Measurements from ENCODE around the gene PNLIPRP1. TPM values are rescaled to one million over a fixed set of nuclear protein-coding genes. Genes with fewer than 3 reads are reported as not detected.

PNLIPRP1 gene
- total and polyA plus RNA-seq, 10 of the 15 experiments (the other 5 are each of a cell fraction or from before 2014, with no cell fraction given) = 0.74 TPM; not detected in 9

DNA sequence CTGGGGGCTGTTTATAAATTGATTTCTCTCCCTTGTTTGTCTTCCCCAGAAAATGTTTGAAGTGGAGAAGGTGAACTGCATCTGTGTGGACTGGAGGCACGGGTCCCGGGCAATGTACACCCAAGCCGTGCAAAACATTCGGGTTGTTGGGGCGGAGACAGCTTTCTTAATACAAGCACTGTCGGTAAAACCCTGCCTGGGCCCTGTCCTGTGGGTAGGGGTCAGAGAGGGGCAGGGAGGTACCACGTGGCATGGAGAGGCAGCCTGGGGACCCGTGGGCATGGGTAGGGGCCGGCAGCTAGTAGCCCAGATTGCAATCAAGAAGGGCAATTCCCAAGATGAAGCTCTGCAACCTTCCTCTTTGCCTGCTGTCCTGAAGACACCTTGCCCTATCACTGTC is 36.1 kb downstream of the PNLIPRP1 start:
- DNase-seq (ENCODE audit: low read depth, low spot score) = no peak
- no peaks in the 10 kb centered on the region for H3K36me3 ChIP-seq (ENCODE audit: control insufficient read depth in 2 of 2, insufficient read depth in 2 of 2, low read length in 1 of 2)
- H4K20me1 ChIP-seq (ENCODE audit: control insufficient read depth, insufficient read depth) = no peaks in the 10 kb centered on the region
- FAIRE-seq = no peak
- intact Hi-C loops (cut with micrococcal nuclease; ENCODE audit: unreplicated experiment) (no loop called here), in situ Hi-C loops (cut with MboI) (no loop called here)
- 29% methylated on average over 9 of the region's 9 CpGs for WGBS (ENCODE audit: insufficient coverage, insufficient replicate concordance, low lambda C conversion rate, missing lambda C conversion rate)
- H2AFZ ChIP-seq (ENCODE audit: control insufficient read depth, low read depth, low read length) = no peak overlapping the region
- no peak overlapping the region for H3K4me3 ChIP-seq
- no peaks in the 10 kb centered on the region for H3K4me1 ChIP-seq (ENCODE audit: control insufficient read depth, insufficient read depth, low read length)
- TF ChIP-seq, protein P1, sequence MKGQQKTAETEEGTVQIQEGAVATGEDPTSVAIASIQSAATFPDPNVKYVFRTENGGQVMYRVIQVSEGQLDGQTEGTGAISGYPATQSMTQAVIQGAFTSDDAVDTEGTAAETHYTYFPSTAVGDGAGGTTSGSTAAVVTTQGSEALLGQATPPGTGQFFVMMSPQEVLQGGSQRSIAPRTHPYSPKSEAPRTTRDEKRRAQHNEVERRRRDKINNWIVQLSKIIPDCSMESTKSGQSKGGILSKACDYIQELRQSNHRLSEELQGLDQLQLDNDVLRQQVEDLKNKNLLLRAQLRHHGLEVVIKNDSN (IDR thresholded peaks at IDR 0.05; ENCODE audit: borderline replicate concordance, extremely low read length, insufficient read depth, low read depth, low read length) = no peak
- TF ChIP-seq NFYA (IDR thresholded peaks at IDR 0.05; ENCODE audit: borderline replicate concordance, low read depth, low read length) (no peak), CBX5 (IDR thresholded peaks at IDR 0.05; ENCODE audit: low read depth) (no peak), JUND (IDR thresholded peaks at IDR 0.05; ENCODE audit: low read depth, low read length) (no peak), CHD4 (IDR thresholded peaks at IDR 0.05) (no peak)
- TF ChIP-seq, protein P2, sequence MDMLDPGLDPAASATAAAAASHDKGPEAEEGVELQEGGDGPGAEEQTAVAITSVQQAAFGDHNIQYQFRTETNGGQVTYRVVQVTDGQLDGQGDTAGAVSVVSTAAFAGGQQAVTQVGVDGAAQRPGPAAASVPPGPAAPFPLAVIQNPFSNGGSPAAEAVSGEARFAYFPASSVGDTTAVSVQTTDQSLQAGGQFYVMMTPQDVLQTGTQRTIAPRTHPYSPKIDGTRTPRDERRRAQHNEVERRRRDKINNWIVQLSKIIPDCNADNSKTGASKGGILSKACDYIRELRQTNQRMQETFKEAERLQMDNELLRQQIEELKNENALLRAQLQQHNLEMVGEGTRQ (IDR thresholded peaks at IDR 0.05; ENCODE audit: borderline replicate concordance, low read depth, low read length) = no peak
- TF ChIP-seq, protein P3, sequence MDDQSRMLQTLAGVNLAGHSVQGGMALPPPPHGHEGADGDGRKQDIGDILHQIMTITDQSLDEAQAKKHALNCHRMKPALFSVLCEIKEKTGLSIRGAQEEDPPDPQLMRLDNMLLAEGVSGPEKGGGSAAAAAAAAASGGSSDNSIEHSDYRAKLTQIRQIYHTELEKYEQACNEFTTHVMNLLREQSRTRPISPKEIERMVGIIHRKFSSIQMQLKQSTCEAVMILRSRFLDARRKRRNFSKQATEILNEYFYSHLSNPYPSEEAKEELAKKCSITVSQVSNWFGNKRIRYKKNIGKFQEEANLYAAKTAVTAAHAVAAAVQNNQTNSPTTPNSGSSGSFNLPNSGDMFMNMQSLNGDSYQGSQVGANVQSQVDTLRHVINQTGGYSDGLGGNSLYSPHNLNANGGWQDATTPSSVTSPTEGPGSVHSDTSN (IDR thresholded peaks at IDR 0.05; ENCODE audit: insufficient replicate concordance, low read depth, low read length) = no peak
- TF ChIP-seq, protein P4, sequence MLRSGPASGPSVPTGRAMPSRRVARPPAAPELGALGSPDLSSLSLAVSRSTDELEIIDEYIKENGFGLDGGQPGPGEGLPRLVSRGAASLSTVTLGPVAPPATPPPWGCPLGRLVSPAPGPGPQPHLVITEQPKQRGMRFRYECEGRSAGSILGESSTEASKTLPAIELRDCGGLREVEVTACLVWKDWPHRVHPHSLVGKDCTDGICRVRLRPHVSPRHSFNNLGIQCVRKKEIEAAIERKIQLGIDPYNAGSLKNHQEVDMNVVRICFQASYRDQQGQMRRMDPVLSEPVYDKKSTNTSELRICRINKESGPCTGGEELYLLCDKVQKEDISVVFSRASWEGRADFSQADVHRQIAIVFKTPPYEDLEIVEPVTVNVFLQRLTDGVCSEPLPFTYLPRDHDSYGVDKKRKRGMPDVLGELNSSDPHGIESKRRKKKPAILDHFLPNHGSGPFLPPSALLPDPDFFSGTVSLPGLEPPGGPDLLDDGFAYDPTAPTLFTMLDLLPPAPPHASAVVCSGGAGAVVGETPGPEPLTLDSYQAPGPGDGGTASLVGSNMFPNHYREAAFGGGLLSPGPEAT (IDR thresholded peaks at IDR 0.05; ENCODE audit: low read depth) = no peak
- ChIA-PET RAD21 (ENCODE audit: unreplicated experiment) (no interaction called here), SMC1A (ENCODE audit: uncharacterized antibody, unreplicated experiment) (no interaction called here), POLR2A (interaction anchor here (0.6 kb wide), 1 partner anchor 87 kb away, joined by 4 read pairs; no protein-coding TSS in a partner anchor), CTCF (no interaction called here)
- no peak overlapping the region for H3K4me2 ChIP-seq (ENCODE audit: control insufficient read depth, insufficient read depth)
- H3K27me3 ChIP-seq (replicated peaks in 1 of 2; ENCODE audit: control insufficient read depth in 2 of 2, insufficient read depth in 2 of 2, low read length in 1 of 2) = no peaks in the 10 kb centered on the region; a peak in 2 of 4 replicates
- ATAC-seq = no peak
- H3K9ac ChIP-seq (ENCODE audit: control insufficient read depth, insufficient read depth, low read length) = no peak overlapping the region
- no TSS peak for BruUV-seq (replicated peaks)
- no peaks in the 10 kb centered on the region for H3K9me3 ChIP-seq (replicated peaks; ENCODE audit: control insufficient read depth, insufficient read depth, low read length)
- H3K79me2 ChIP-seq (ENCODE audit: control insufficient read depth, insufficient read depth, low read length) = no peaks in the 10 kb centered on the region
- H3K27ac ChIP-seq (ENCODE audit: control insufficient read depth, insufficient read depth) = no peak overlapping the region
